Measurements from ENCODE around the gene MIOX. TPM values are rescaled to one million over a fixed set of nuclear protein-coding genes. Genes with fewer than 3 reads are reported as not detected.

MIOX gene
- polyA plus RNA-seq, 1 experiment, result 0.14 TPM

DNA sequence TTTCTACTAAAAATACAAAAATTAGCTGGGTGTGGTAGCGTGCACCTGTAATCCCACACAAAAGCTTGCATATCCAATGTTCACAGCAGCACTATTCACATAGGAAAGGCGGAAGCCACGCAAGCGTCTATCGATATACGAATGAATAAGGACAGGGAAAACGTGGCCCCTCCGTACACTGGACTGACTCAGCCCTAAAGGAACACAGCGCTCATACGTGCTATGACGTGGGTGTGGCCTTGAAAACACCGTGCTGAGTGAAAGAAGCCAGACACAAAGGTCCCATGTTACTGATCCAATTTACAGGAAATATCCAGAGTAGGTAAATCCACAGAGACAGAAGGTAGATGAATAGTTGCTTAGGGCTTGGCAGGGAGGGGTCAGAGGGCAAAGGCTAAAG lies 13.8 kb downstream of the MIOX start:
- H3K9me3 ChIP-seq (ENCODE audit: control insufficient read depth, insufficient read depth, low read length), result no peaks in the 10 kb centered on the region
- DNase-seq (ENCODE audit: low read depth, low spot score), result no peak
- H3K27ac ChIP-seq (ENCODE audit: low read depth, low read length), result no peak overlapping the region
- ChIA-PET CTCF (no interaction called here), POLR2A (interaction anchor here (1.6 kb wide), 1 partner anchor 25 kb away, joined by 9 read pairs; the partner anchor contains the start of gene SCO2)
- TF ChIP-seq, protein P1, sequence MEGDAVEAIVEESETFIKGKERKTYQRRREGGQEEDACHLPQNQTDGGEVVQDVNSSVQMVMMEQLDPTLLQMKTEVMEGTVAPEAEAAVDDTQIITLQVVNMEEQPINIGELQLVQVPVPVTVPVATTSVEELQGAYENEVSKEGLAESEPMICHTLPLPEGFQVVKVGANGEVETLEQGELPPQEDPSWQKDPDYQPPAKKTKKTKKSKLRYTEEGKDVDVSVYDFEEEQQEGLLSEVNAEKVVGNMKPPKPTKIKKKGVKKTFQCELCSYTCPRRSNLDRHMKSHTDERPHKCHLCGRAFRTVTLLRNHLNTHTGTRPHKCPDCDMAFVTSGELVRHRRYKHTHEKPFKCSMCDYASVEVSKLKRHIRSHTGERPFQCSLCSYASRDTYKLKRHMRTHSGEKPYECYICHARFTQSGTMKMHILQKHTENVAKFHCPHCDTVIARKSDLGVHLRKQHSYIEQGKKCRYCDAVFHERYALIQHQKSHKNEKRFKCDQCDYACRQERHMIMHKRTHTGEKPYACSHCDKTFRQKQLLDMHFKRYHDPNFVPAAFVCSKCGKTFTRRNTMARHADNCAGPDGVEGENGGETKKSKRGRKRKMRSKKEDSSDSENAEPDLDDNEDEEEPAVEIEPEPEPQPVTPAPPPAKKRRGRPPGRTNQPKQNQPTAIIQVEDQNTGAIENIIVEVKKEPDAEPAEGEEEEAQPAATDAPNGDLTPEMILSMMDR (IDR thresholded peaks at IDR 0.05; ENCODE audit: low read depth, low read length), result no peak
- no peaks in the 10 kb centered on the region for H3K27me3 ChIP-seq (ENCODE audit: control insufficient read depth, insufficient read depth, low read length)
- H3K4me3 ChIP-seq (ENCODE audit: low read depth, low read length), result no peak overlapping the region

DNA sequence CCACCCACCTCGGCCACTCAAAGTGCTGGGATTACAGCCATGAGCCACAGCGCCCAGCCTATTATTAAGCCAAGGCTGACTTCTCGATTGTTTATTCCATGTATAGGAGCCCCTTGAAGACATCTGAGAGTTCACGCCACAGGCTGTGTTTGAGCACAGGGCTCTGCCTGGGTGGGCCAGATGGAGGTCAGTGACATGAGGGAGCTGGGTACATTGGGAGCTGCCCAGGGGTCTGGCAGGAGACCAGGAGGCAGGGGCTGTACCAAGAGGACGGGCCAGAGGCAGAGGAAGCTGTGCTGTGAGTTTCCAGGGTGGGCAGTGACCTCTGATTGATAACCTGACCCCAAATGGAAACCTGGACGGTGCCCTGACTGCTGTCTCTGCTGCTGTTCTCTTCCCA lies 15.4 kb downstream of the MIOX start:
- no peak for DNase-seq (ENCODE audit: low read depth, low spot score)
- POLR2A ChIA-PET, result interaction anchor here (0.6 kb wide), 1 partner anchor 73 kb away, joined by 3 read pairs; no protein-coding TSS in a partner anchor
- Histone ChIP-seq H3K27me3 (ENCODE audit: control insufficient read depth, insufficient read depth, low read length) (no peaks in the 10 kb centered on the region), H3K9me3 (ENCODE audit: control insufficient read depth, insufficient read depth, low read length) (no peaks in the 10 kb centered on the region; the same call in 1 of the 2 replicates), H3K27ac (ENCODE audit: low read depth, low read length) (no peak overlapping the region), H3K4me3 (ENCODE audit: low read depth, low read length) (no peak overlapping the region)
- CTCF ChIA-PET, result no interaction called here
- TF ChIP-seq, protein P1 (IDR thresholded peaks at IDR 0.05; ENCODE audit: low read depth, low read length), result no peak

DNA sequence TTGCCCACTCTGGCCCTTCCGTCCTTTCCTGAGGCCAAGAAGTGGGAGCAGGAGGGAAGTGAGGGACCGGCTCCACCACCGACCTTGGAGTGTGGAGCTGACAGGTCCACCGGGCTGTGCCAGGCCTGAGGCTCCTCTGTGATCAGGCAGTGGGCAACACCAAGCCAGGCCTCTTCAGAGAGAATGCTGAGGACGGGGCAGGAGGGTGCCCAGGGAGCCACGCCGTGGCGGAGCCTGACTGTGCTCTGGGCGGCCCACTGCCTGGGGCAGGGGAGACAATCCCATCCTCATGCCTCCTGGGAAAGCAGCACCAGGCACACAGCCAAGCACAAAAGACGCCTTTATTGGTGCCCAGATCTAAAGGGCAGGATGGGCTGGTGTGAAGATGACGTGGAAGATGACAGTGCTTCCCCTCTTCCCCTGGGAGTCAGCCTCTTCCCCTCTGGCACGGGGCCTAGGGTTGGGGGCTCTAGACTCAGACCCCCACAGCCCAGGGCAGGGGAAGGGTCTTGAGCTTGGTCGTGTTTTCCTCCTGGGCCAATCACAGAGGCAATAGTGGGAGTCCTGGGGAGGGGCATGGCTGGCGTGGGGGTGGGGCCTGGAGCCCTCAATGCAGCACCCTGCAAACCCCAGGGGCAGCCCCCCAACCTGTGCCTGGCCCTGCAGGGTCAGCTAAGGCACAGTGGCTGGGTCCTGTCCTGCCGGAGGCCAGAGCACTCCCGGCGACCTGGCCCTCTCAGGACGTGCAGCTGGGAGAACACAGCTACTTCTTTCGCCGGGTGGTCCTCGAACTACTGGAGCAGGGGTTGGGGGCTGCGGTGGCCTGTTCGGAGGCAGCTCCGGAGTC lies 16.2 kb downstream of the MIOX start:
- H3K9me3 ChIP-seq (ENCODE audit: control insufficient read depth, insufficient read depth, low read length), result no peaks in the 10 kb centered on the region; the same call in 1 of the 2 replicates
- H3K4me3 ChIP-seq (ENCODE audit: low read depth, low read length), result no peak overlapping the region
- ChIA-PET POLR2A (no interaction called here), CTCF (interaction anchor here (0.6 kb wide), 1 partner anchor 25 kb away, joined by 5 read pairs; no protein-coding TSS in a partner anchor)
- TF ChIP-seq, protein P1 (IDR thresholded peaks at IDR 0.05; ENCODE audit: low read depth, low read length), result no peak
- no peaks in the 10 kb centered on the region for H3K27me3 ChIP-seq (ENCODE audit: control insufficient read depth, insufficient read depth, low read length)
- DNase-seq (ENCODE audit: low read depth, low spot score), result no peak
- H3K27ac ChIP-seq (ENCODE audit: low read depth, low read length), result no peak overlapping the region

DNA sequence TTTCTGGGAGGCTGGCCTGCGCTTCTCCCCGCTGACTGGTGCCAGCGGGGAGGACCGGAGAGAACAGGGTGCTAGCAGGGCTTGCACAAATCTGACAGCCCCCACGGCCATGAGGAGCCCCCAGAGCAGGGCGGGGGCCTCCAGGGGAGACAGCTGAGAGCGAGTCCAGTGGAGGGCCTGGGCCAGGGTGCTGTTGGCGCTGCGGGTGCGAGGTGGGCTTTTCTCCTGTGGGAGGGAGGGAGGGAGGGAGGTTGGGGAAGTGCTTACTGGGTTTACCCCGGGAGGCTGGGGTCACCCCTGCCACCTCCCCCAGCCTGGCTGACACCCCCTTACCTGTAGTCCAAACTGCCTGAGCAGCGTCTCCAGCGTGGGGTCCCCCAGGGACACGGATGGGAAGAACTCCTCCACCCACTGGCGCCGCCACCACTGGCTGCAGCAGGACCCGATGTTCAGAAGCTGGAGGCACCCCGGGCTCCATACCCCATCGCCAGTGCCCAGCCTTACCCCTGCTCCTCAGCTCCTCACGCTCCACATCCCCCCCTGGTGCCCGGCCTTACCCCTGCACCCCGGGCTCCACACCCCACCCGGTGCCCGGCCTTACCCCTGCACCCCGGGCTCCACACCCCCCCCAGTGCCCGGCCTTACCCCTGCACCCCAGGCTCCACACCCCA lies 17.0 kb downstream of the MIOX start:
- TF ChIP-seq, protein P1 (IDR thresholded peaks at IDR 0.05; ENCODE audit: low read depth, low read length), result no peak
- Histone ChIP-seq H3K27ac (ENCODE audit: low read depth, low read length) (no peak overlapping the region), H3K27me3 (ENCODE audit: control insufficient read depth, insufficient read depth, low read length) (no peaks in the 10 kb centered on the region), H3K9me3 (ENCODE audit: control insufficient read depth, insufficient read depth, low read length) (no peaks in the 10 kb centered on the region; the same call in 1 of the 2 replicates), H3K4me3 (ENCODE audit: low read depth, low read length) (no peak overlapping the region)
- no peak for DNase-seq (ENCODE audit: low read depth, low spot score)
- ChIA-PET CTCF (interaction anchor here (0.6 kb wide), 1 partner anchor 24 kb away, joined by 5 read pairs; no protein-coding TSS in a partner anchor), POLR2A (no interaction called here)

Data from AG04450 (cell line).